Suprapubic skin (tissue), 4 donors: Measurements from ENCODE around the gene RTP5. TPM values are rescaled to one million over a fixed set of nuclear protein-coding genes. Genes with fewer than 3 reads are reported as not detected.

ENCODE experiments used
- DNase-seq, 2 donors: peaks; one replicate each; pipeline ENCODE4 v3.0.0-alpha.2; 2019; ENCODE audit warnings: low spot score in 2 of 2
- H3K27ac ChIP-seq: fragments of 200-600 bp; sonication (generic); one replicate; pipeline ENCODE4 v1.5.1; 2019
- H3K27me3 ChIP-seq: fragments of 200-600 bp; sonication (generic); one replicate; pipeline ENCODE4 v1.5.1; 2019
- H3K36me3 ChIP-seq: fragments of 200-600 bp; sonication (generic); one replicate; pipeline ENCODE4 v1.5.1; 2019
- H3K4me1 ChIP-seq: fragments of 200-600 bp; sonication (generic); one replicate; pipeline ENCODE4 v1.5.1; 2019
- H3K4me3 ChIP-seq: fragments of 200-600 bp; sonication (generic); one replicate; pipeline ENCODE4 v1.5.1; 2019; ENCODE audit warnings: mild to moderate bottlenecking
- H3K9me3 ChIP-seq: fragments of 200-600 bp; sonication (generic); one replicate; pipeline ENCODE4 v1.5.1; 2019
- EP300 ChIP-seq: sonication (generic); formaldehyde crosslinking; IDR thresholded peaks from one replicate; pipeline ENCODE4 v1.6.1; 2017; ENCODE audit warnings: antibody characterized with exemption
- POLR2A ChIP-seq, 2 donors: fragments of 450-650 bp; IDR thresholded peaks; one replicate each; pipeline ENCODE4 v1.6.1; 2017; ENCODE audit warnings: antibody characterized with exemption in 2 of 2, mild to moderate bottlenecking in 2 of 2, moderate library complexity in 2 of 2
- POLR2AphosphoS5 ChIP-seq, 3 donors: sonication (generic); formaldehyde crosslinking; IDR thresholded peaks; one replicate each; pipeline ENCODE4 v1.6.1; 2017; ENCODE audit warnings: antibody characterized with exemption in 3 of 3
- WGBS: methylation state at CpG from one replicate; pipeline ENCODE4 v1.1.5; 2018; 5-methylcytosine and 5-hydroxymethylcytosine counted together
- total RNA-seq, 4 donors: library from RNA; depleted of rRNA; stranded (reverse); fragments of >200 nt; gene quantifications; one replicate each; pipeline ENCODE4 v1.1.0, GENCODE V29; 2016
- TF ChIP-seq, protein P1 (sequence below), 2 donors: fragments of 200-600 bp in 1 of 2; fragments of 450-650 bp in 1 of 2; sonication (generic) in 1 of 2; IDR thresholded peaks; one replicate each; pipeline ENCODE4 v1.5.1; 2016 to 2019; ENCODE audit warnings: antibody characterized with exemption in 2 of 2, mild to moderate bottlenecking in 1 of 2, moderate library complexity in 1 of 2

Gene RTP5
- total RNA-seq, 4 donors from 2014 or later = not detected

DNA sequence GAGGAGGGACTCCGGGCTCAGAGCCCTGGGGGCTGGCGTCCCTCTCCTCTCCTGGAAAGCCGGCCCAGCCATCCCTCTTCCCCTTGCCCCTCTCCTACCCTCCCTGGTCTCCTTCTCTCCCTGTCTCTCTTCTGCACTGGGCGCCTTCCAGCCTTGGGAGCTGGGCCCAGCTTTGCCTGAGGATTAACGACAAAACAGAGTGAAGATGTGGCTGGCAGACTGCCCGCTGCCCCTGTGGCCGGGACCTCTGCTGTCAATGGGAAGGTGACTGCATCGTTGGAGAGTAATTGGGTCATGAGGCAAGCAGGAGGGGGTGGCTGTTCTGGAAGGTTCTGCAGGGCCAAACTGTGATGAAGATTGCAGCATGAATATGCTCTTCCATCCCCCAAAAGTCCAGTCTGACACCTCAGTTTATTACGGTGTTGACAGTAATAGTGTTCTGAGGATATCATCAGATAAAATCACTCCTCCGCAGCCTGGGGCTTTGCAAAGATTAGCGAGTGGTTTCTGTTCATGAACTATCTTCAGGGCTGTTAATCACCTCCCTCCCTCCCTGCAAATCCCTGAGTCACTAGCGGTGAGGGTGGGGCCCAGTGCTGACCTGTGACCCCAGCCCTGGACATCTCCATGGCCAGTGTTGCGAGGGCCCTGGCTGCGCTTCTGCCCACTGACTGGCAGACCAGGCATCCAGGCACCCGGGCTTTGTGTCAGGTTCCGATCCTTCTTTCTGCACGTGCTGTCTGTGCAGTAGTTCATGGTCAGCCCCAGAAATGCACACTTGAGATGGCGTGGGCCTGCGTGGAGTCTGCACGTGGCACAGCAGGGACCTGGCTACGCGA, 23.0 kb downstream of the RTP5 start:
- 46% methylated on average over 10 of the region's 22 CpGs for WGBS
- H3K27ac ChIP-seq = peak overlapping the region; percentile 79
- H3K4me1 ChIP-seq = peaks cover 49% of the 10 kb centered on the region
- H3K9me3 ChIP-seq = no peaks in the 10 kb centered on the region
- no peaks in the 10 kb centered on the region for H3K36me3 ChIP-seq
- no peaks in the 10 kb centered on the region for H3K27me3 ChIP-seq
- TF ChIP-seq, protein P1, sequence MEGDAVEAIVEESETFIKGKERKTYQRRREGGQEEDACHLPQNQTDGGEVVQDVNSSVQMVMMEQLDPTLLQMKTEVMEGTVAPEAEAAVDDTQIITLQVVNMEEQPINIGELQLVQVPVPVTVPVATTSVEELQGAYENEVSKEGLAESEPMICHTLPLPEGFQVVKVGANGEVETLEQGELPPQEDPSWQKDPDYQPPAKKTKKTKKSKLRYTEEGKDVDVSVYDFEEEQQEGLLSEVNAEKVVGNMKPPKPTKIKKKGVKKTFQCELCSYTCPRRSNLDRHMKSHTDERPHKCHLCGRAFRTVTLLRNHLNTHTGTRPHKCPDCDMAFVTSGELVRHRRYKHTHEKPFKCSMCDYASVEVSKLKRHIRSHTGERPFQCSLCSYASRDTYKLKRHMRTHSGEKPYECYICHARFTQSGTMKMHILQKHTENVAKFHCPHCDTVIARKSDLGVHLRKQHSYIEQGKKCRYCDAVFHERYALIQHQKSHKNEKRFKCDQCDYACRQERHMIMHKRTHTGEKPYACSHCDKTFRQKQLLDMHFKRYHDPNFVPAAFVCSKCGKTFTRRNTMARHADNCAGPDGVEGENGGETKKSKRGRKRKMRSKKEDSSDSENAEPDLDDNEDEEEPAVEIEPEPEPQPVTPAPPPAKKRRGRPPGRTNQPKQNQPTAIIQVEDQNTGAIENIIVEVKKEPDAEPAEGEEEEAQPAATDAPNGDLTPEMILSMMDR (IDR thresholded peaks at IDR 0.05) = no peak
- no peak for TF ChIP-seq EP300
- TF ChIP-seq POLR2A (IDR thresholded peaks at IDR 0.05) = no peak
- TF ChIP-seq POLR2AphosphoS5 (IDR thresholded peaks at IDR 0.05) = no peak
- H3K4me3 ChIP-seq = no peak overlapping the region
- peak in 1 of 2 donors; percentile 64 for DNase-seq

- TF ChIP-seq, protein P1 (IDR thresholded peaks at IDR 0.05) = no peak
- TF ChIP-seq POLR2A (IDR thresholded peaks at IDR 0.05) = no peak
- TF ChIP-seq POLR2AphosphoS5 (IDR thresholded peaks at IDR 0.05) = no peak
- no peak for TF ChIP-seq EP300
- H3K27ac ChIP-seq = no peak overlapping the region
- H3K4me3 ChIP-seq = no peak overlapping the region
- 88% methylated on average over 7 of the region's 16 CpGs for WGBS
- no peaks in the 10 kb centered on the region for H3K27me3 ChIP-seq
- DNase-seq = peak; percentile 42 to 68
- no peaks in the 10 kb centered on the region for H3K36me3 ChIP-seq
- peaks cover 46% of the 10 kb centered on the region for H3K4me1 ChIP-seq
- no peaks in the 10 kb centered on the region for H3K9me3 ChIP-seq
These were observed 23.7 kb downstream of the RTP5 start for GRCh38 chr2:241893265-241893664.

DNA sequence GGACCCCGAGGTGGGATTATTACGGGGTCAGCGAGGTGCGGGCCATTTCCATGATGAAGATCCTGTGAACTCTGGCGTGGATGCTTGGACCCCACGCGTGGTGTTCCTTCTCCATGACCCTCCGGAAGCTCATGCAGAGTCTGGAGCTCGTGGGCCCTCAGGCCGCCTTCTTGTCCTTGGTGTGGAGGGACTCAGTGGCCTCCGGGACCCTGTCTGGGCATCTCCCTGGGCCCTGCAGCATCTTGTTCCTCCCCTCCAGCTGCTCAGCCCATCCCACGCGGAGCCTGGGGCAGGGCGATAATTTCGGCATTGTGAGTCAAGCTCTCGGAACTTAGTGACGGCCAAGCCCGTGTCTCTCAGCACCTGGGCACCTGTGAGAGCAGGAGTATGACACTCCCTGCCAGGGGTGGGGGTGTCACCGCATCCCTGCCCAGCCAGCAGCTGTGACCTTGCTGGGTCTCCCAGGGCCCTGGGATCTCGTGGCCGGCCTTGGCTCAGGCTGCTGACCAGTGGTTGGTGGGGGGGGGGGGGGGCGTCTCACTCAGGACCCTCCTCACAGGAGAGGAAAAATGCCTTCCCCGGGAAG, 24.6 kb downstream of the RTP5 start:
- Histone ChIP-seq H3K27ac (no peak overlapping the region), H3K4me1 (peaks cover 54% of the 10 kb centered on the region), H3K36me3 (no peaks in the 10 kb centered on the region), H3K9me3 (no peaks in the 10 kb centered on the region), H3K4me3 (no peak overlapping the region), H3K27me3 (no peaks in the 10 kb centered on the region)
- TF ChIP-seq POLR2A (IDR thresholded peaks at IDR 0.05) = no peak
- TF ChIP-seq EP300 = no peak
- TF ChIP-seq POLR2AphosphoS5 (IDR thresholded peaks at IDR 0.05) = no peak
- TF ChIP-seq, protein P1 (IDR thresholded peaks at IDR 0.05) = no peak
- 83% methylated on average over 6 of the region's 23 CpGs for WGBS
- DNase-seq = peak; percentile 61 to 78

- Histone ChIP-seq H3K27ac (peak overlapping the region; percentile 76), H3K4me3 (no peak overlapping the region), H3K36me3 (no peaks in the 10 kb centered on the region), H3K9me3 (no peaks in the 10 kb centered on the region), H3K27me3 (no peaks in the 10 kb centered on the region), H3K4me1 (peaks cover 59% of the 10 kb centered on the region)
- WGBS = 81% methylated on average over 17 of the region's 28 CpGs
- TF ChIP-seq POLR2A (IDR thresholded peaks at IDR 0.05) = no peak
- TF ChIP-seq POLR2AphosphoS5 (IDR thresholded peaks at IDR 0.05) = no peak
- no peak for TF ChIP-seq EP300
- TF ChIP-seq, protein P1 (IDR thresholded peaks at IDR 0.05) = no peak
- DNase-seq = peak; percentile 62 to 73
These were observed 25.3 kb downstream of the RTP5 start for GRCh38 chr2:241894681-241895426.

- no peak for DNase-seq
These were observed 25.8 kb downstream of the RTP5 start for GRCh38 chr2:241895427-241895711.

More at GRCh38 chr2:241895427-241895711, 25.8 kb downstream of the RTP5 start:
- no peaks in the 10 kb centered on the region for H3K9me3 ChIP-seq
- H3K4me1 ChIP-seq = peaks cover 64% of the 10 kb centered on the region
- WGBS = no CpG with 5 or more reads among the region's 11 CpGs
- H3K36me3 ChIP-seq = no peaks in the 10 kb centered on the region
- peak overlapping the region; percentile 76 for H3K27ac ChIP-seq
- no peak overlapping the region for H3K4me3 ChIP-seq
- TF ChIP-seq POLR2A (IDR thresholded peaks at IDR 0.05) (no peak), EP300 (no peak), POLR2AphosphoS5 (IDR thresholded peaks at IDR 0.05) (no peak)
- TF ChIP-seq, protein P1 (IDR thresholded peaks at IDR 0.05) = no peak
- H3K27me3 ChIP-seq = no peaks in the 10 kb centered on the region
